ENCODE results near the gene HBS1L. TPM values are rescaled to one million over a fixed set of nuclear protein-coding genes. Genes with fewer than 3 reads are reported as not detected.

Gene HBS1L
- total RNA-seq, 1 donor from 2014 or later, result 39.1 TPM

GRCh38 chr6:135008072-135008940, 46.3 kb downstream of the HBS1L start:
- no peak overlapping the region for H3K9ac ChIP-seq (ENCODE audit: low read depth in 1 of 3, low read length in 3 of 3)
- H3K9me3 ChIP-seq (ENCODE audit: control insufficient read depth in 3 of 3, low read length in 3 of 3), result no peaks in the 10 kb centered on the region
- H3K4me3 ChIP-seq (ENCODE audit: low read length in 3 of 3), result no peak overlapping the region
- peaks cover under 1 to 7% (median 4%) of the 10 kb centered on the region in 3 donors for H3K4me1 ChIP-seq (ENCODE audit: control insufficient read depth in 3 of 3, insufficient read depth in 3 of 3, low read length in 3 of 3)
- H3K27ac ChIP-seq (ENCODE audit: low read depth, low read length), result no peak overlapping the region
- no peaks in the 10 kb centered on the region for H3K36me3 ChIP-seq (ENCODE audit: control insufficient read depth in 3 of 3, insufficient read depth in 3 of 3, low read length in 3 of 3)
- no peaks in the 10 kb centered on the region for H3K27me3 ChIP-seq (ENCODE audit: control insufficient read depth in 3 of 3, insufficient read depth in 3 of 3, low read length in 3 of 3)

GRCh38 chr6:135006386-135006914, 48.2 kb downstream of the HBS1L start:
- H3K9me3 ChIP-seq (ENCODE audit: control insufficient read depth in 3 of 3, low read length in 3 of 3), result no peaks in the 10 kb centered on the region
- no peak overlapping the region for H3K27ac ChIP-seq (ENCODE audit: low read depth, low read length)
- no peak overlapping the region for H3K9ac ChIP-seq (ENCODE audit: low read depth in 1 of 3, low read length in 3 of 3)
- H3K27me3 ChIP-seq (ENCODE audit: control insufficient read depth in 3 of 3, insufficient read depth in 3 of 3, low read length in 3 of 3), result no peaks in the 10 kb centered on the region
- H3K36me3 ChIP-seq (ENCODE audit: control insufficient read depth in 3 of 3, insufficient read depth in 3 of 3, low read length in 3 of 3), result no peaks in the 10 kb centered on the region
- no peaks in the 10 kb centered on the region for H3K4me1 ChIP-seq (ENCODE audit: control insufficient read depth in 3 of 3, insufficient read depth in 3 of 3, low read length in 3 of 3)
- no peak overlapping the region for H3K4me3 ChIP-seq (ENCODE audit: low read length in 3 of 3)

GRCh38 chr6:135004399-135004798, 50.2 kb downstream of the HBS1L start:
- no peaks in the 10 kb centered on the region for H3K27me3 ChIP-seq (ENCODE audit: control insufficient read depth in 3 of 3, insufficient read depth in 3 of 3, low read length in 3 of 3)
- H3K9ac ChIP-seq (ENCODE audit: low read depth in 1 of 3, low read length in 3 of 3), result no peak overlapping the region
- H3K36me3 ChIP-seq (ENCODE audit: control insufficient read depth in 3 of 3, insufficient read depth in 3 of 3, low read length in 3 of 3), result no peaks in the 10 kb centered on the region
- no peak overlapping the region for H3K4me3 ChIP-seq (ENCODE audit: low read length in 3 of 3)
- H3K27ac ChIP-seq (ENCODE audit: low read depth, low read length), result no peak overlapping the region
- H3K9me3 ChIP-seq (ENCODE audit: control insufficient read depth in 3 of 3, low read length in 3 of 3), result no peaks in the 10 kb centered on the region
- no peaks in the 10 kb centered on the region for H3K4me1 ChIP-seq (ENCODE audit: control insufficient read depth in 3 of 3, insufficient read depth in 3 of 3, low read length in 3 of 3)

- Histone ChIP-seq H3K27ac (ENCODE audit: low read depth, low read length) (no peak overlapping the region), H3K36me3 (ENCODE audit: control insufficient read depth in 3 of 3, insufficient read depth in 3 of 3, low read length in 3 of 3) (peaks cover 0 to 1% (median 0%) of the 10 kb centered on the region in 3 donors), H3K4me1 (ENCODE audit: control insufficient read depth in 3 of 3, insufficient read depth in 3 of 3, low read length in 3 of 3) (no peaks in the 10 kb centered on the region), H3K9me3 (ENCODE audit: control insufficient read depth in 3 of 3, low read length in 3 of 3) (no peaks in the 10 kb centered on the region), H3K4me3 (ENCODE audit: low read length in 3 of 3) (no peak overlapping the region), H3K27me3 (ENCODE audit: control insufficient read depth in 3 of 3, insufficient read depth in 3 of 3, low read length in 3 of 3) (no peaks in the 10 kb centered on the region), H3K9ac (ENCODE audit: low read depth in 1 of 3, low read length in 3 of 3) (no peak overlapping the region)
These were observed 51.5 kb downstream of the HBS1L start for GRCh38 chr6:135002974-135003703.

GRCh38 chr6:135002229-135002844, 52.3 kb downstream of the HBS1L start:
- Histone ChIP-seq H3K9ac (ENCODE audit: low read depth in 1 of 3, low read length in 3 of 3) (no peak overlapping the region), H3K27me3 (ENCODE audit: control insufficient read depth in 3 of 3, insufficient read depth in 3 of 3, low read length in 3 of 3) (no peaks in the 10 kb centered on the region), H3K4me3 (ENCODE audit: low read length in 3 of 3) (no peak overlapping the region), H3K27ac (ENCODE audit: low read depth, low read length) (no peak overlapping the region), H3K4me1 (ENCODE audit: control insufficient read depth in 3 of 3, insufficient read depth in 3 of 3, low read length in 3 of 3) (no peaks in the 10 kb centered on the region), H3K36me3 (ENCODE audit: control insufficient read depth in 3 of 3, insufficient read depth in 3 of 3, low read length in 3 of 3) (peaks cover under 1 to 4% (median 4%) of the 10 kb centered on the region in 3 donors), H3K9me3 (ENCODE audit: control insufficient read depth in 3 of 3, low read length in 3 of 3) (no peaks in the 10 kb centered on the region)

- Histone ChIP-seq H3K36me3 (ENCODE audit: control insufficient read depth in 3 of 3, insufficient read depth in 3 of 3, low read length in 3 of 3) (peaks cover 3 to 17% (median 7%) of the 10 kb centered on the region in 3 donors), H3K27me3 (ENCODE audit: control insufficient read depth in 3 of 3, insufficient read depth in 3 of 3, low read length in 3 of 3) (no peaks in the 10 kb centered on the region), H3K27ac (ENCODE audit: low read depth, low read length) (no peak overlapping the region)
These were observed 55.5 kb downstream of the HBS1L start for GRCh38 chr6:134999107-134999506.

GRCh38 chr6:134997133-134997995, 57.3 kb downstream of the HBS1L start:
- H3K4me3 ChIP-seq (ENCODE audit: low read length in 3 of 3), result no peak overlapping the region
- H3K9me3 ChIP-seq (ENCODE audit: control insufficient read depth in 3 of 3, low read length in 3 of 3), result no peaks in the 10 kb centered on the region
- H3K9ac ChIP-seq (ENCODE audit: low read depth in 1 of 3, low read length in 3 of 3), result no peak overlapping the region
- H3K27me3 ChIP-seq (ENCODE audit: control insufficient read depth in 3 of 3, insufficient read depth in 3 of 3, low read length in 3 of 3), result no peaks in the 10 kb centered on the region
- H3K36me3 ChIP-seq (ENCODE audit: control insufficient read depth in 3 of 3, insufficient read depth in 3 of 3, low read length in 3 of 3), result peaks cover 3 to 24% (median 12%) of the 10 kb centered on the region in 3 donors
- no peak overlapping the region for H3K27ac ChIP-seq (ENCODE audit: low read depth, low read length)
- H3K4me1 ChIP-seq (ENCODE audit: control insufficient read depth in 3 of 3, insufficient read depth in 3 of 3, low read length in 3 of 3), result no peaks in the 10 kb centered on the region

More at GRCh38 chr6:134999107-134999506, 55.5 kb downstream of the HBS1L start:
- Histone ChIP-seq H3K4me3 (ENCODE audit: low read length in 3 of 3) (no peak overlapping the region), H3K4me1 (ENCODE audit: control insufficient read depth in 3 of 3, insufficient read depth in 3 of 3, low read length in 3 of 3) (no peaks in the 10 kb centered on the region), H3K9ac (ENCODE audit: low read depth in 1 of 3, low read length in 3 of 3) (no peak overlapping the region), H3K9me3 (ENCODE audit: control insufficient read depth in 3 of 3, low read length in 3 of 3) (no peaks in the 10 kb centered on the region)

- Histone ChIP-seq H3K4me3 (ENCODE audit: low read length in 3 of 3) (no peak overlapping the region), H3K9ac (ENCODE audit: low read depth in 1 of 3, low read length in 3 of 3) (no peak overlapping the region), H3K27me3 (ENCODE audit: control insufficient read depth in 3 of 3, insufficient read depth in 3 of 3, low read length in 3 of 3) (no peaks in the 10 kb centered on the region), H3K4me1 (ENCODE audit: control insufficient read depth in 3 of 3, insufficient read depth in 3 of 3, low read length in 3 of 3) (no peaks in the 10 kb centered on the region), H3K9me3 (ENCODE audit: control insufficient read depth in 3 of 3, low read length in 3 of 3) (no peaks in the 10 kb centered on the region), H3K36me3 (ENCODE audit: control insufficient read depth in 3 of 3, insufficient read depth in 3 of 3, low read length in 3 of 3) (peaks cover 3 to 35% (median 19%) of the 10 kb centered on the region in 3 donors), H3K27ac (ENCODE audit: low read depth, low read length) (no peak overlapping the region)
These were observed 59.1 kb downstream of the HBS1L start for GRCh38 chr6:134995536-134995935.

GRCh38 chr6:134994431-134994830, 60.2 kb downstream of the HBS1L start:
- H3K27ac ChIP-seq (ENCODE audit: low read depth, low read length), result no peak overlapping the region
- no peaks in the 10 kb centered on the region for H3K27me3 ChIP-seq (ENCODE audit: control insufficient read depth in 3 of 3, insufficient read depth in 3 of 3, low read length in 3 of 3)
- H3K9me3 ChIP-seq (ENCODE audit: control insufficient read depth in 3 of 3, low read length in 3 of 3), result no peaks in the 10 kb centered on the region
- peaks cover 3 to 35% (median 23%) of the 10 kb centered on the region in 3 donors for H3K36me3 ChIP-seq (ENCODE audit: control insufficient read depth in 3 of 3, insufficient read depth in 3 of 3, low read length in 3 of 3)
- no peak overlapping the region for H3K4me3 ChIP-seq (ENCODE audit: low read length in 3 of 3)
- no peaks in the 10 kb centered on the region for H3K4me1 ChIP-seq (ENCODE audit: control insufficient read depth in 3 of 3, insufficient read depth in 3 of 3, low read length in 3 of 3)
- H3K9ac ChIP-seq (ENCODE audit: low read depth in 1 of 3, low read length in 3 of 3), result no peak overlapping the region

All from skeletal muscle tissue (tissue), 4 donors.